Endothelial cell of umbilical vein (primary cell): ENCODE data around the gene TRIM13. TPM values are rescaled to one million over a fixed set of nuclear protein-coding genes. Genes with fewer than 3 reads are reported as not detected.

Experiments
- BruUV-seq: library from RNA; stranded (reverse); fragments of 400-500 nt; replicated peaks from 2 replicates; lab custom pipeline; 2021; lab: Mats Ljungman, UMichigan
- CTCF ChIA-PET: fragments of 300-600, 350-600 bp; sonication (Branson Sonifier 250); formaldehyde crosslinking; loops from one replicate; lab custom pipeline; 2021; ENCODE audit warnings: antibody characterized with exemption, inconsistent platforms; lab: Charles Lee
- POLR2A ChIA-PET: fragments of 300-600, 350-600 bp; sonication (Branson Sonifier 250); formaldehyde crosslinking; loops from one replicate; lab custom pipeline; 2021; ENCODE audit warnings: antibody characterized with exemption, inconsistent platforms; lab: Charles Lee
- DNase-seq: peaks from one replicate; pipeline ENCODE4 v3.0.0-alpha.2; 2011; ENCODE audit warnings: low read depth, low spot score
- FAIRE-seq: peaks from 2 replicates; lab custom pipeline; 2011; peaks lifted over from hg19 to GRCh38; lab: Jason Lieb, UNC
- H2AFZ ChIP-seq: 2 replicates; pipeline ENCODE4 v1.6.0; 2012; ENCODE audit warnings: low read depth, low read length, control low read depth, inconsistent platforms
- H3K27ac ChIP-seq: 2 replicates; pipeline ENCODE4 v1.5.1; 2011; ENCODE audit warnings: low read depth, mild to moderate bottlenecking, control low read depth, low read length, moderate library complexity; ENCODE audit not compliant: insufficient read depth
- H3K27me3 ChIP-seq, 2 experiments: 2 replicates each; pipeline versions ENCODE4 v1.6.0 to v1.6.1; 2011; ENCODE audit warnings: low read length in 2 of 2, mixed read lengths in 1 of 2; ENCODE audit not compliant: control insufficient read depth in 2 of 2, insufficient read depth in 2 of 2
- H3K36me3 ChIP-seq, 2 experiments: 2 replicates in 1 of 2; 3 replicates in 1 of 2; pipeline ENCODE4 v1.5.1; 2011; ENCODE audit warnings: low read length in 2 of 2, mild to moderate bottlenecking in 1 of 2, moderate library complexity in 1 of 2; ENCODE audit not compliant: control insufficient read depth in 2 of 2, insufficient read depth in 2 of 2; ENCODE audit errors: extremely low read depth in 1 of 2
- H3K4me1 ChIP-seq: 3 replicates; pipeline ENCODE4 v1.5.1; 2011; ENCODE audit warnings: mild to moderate bottlenecking, low read length; ENCODE audit not compliant: control insufficient read depth, insufficient read depth; ENCODE audit errors: extremely low read depth
- H3K4me2 ChIP-seq: 2 replicates; pipeline ENCODE4 v1.6.1; 2011; ENCODE audit warnings: low read length, control low read depth, mixed read lengths; ENCODE audit not compliant: insufficient read depth
- H3K4me3 ChIP-seq, 3 experiments: fragments of 200-600 bp in 1 of 3; sonication (generic), shearing (Covaris generic) in 1 of 3; replicated peaks in 1 of 3; 2 replicates each; pipeline ENCODE4 v1.5.1; 2011 to 2016; ENCODE audit warnings: control low read depth in 3 of 3, low read length in 3 of 3, mild to moderate bottlenecking in 2 of 3, inconsistent platforms in 1 of 3, low read depth in 1 of 3, moderate library complexity in 1 of 3; ENCODE audit not compliant: insufficient read depth in 1 of 3
- H3K79me2 ChIP-seq: 2 replicates; pipeline ENCODE4 v1.6.0; 2012; ENCODE audit warnings: low read length, inconsistent platforms; ENCODE audit not compliant: control insufficient read depth, insufficient read depth
- H3K9ac ChIP-seq: replicated peaks from 2 replicates; pipeline ENCODE3; 2011; ENCODE audit warnings: low read length, control low read depth; ENCODE audit not compliant: insufficient read depth; ENCODE audit errors: extremely low read depth
- H3K9me1 ChIP-seq: replicated peaks from 3 replicates; pipeline ENCODE4 v1.6.0; 2011; ENCODE audit warnings: mild to moderate bottlenecking, low read length; ENCODE audit not compliant: control insufficient read depth, insufficient read depth; ENCODE audit errors: extremely low read depth
- H3K9me3 ChIP-seq: replicated peaks from 2 replicates; pipeline ENCODE4 v1.5.1; 2012; ENCODE audit warnings: low read length, inconsistent platforms; ENCODE audit not compliant: control insufficient read depth, insufficient read depth
- H4K20me1 ChIP-seq: replicated peaks from 2 replicates; pipeline ENCODE3; 2011; ENCODE audit warnings: mild to moderate bottlenecking, low read length; ENCODE audit not compliant: control insufficient read depth, insufficient read depth; ENCODE audit errors: extremely low read depth
- EZH2 ChIP-seq: IDR thresholded peaks from 2 replicates; pipeline ENCODE4 v1.6.1; 2012; ENCODE audit warnings: borderline replicate concordance, low read depth, mild to moderate bottlenecking, moderate library complexity, low read length, inconsistent platforms; ENCODE audit not compliant: severe bottlenecking
- FOS ChIP-seq: IDR thresholded peaks from 2 replicates; pipeline ENCODE4 v1.6.1; 2011; ENCODE audit warnings: mild to moderate bottlenecking, low read length, moderate library complexity, borderline replicate concordance; ENCODE audit not compliant: insufficient read depth
- GATA2 ChIP-seq: IDR thresholded peaks from 2 replicates; pipeline ENCODE4 v1.7.0; 2011; ENCODE audit warnings: low read depth, mild to moderate bottlenecking, moderate library complexity, mixed read lengths, low read length; ENCODE audit not compliant: insufficient read length, insufficient read depth
- JUN ChIP-seq: IDR thresholded peaks from 2 replicates; pipeline ENCODE4 v1.6.1; 2011; ENCODE audit warnings: borderline replicate concordance, low read depth; ENCODE audit not compliant: insufficient read length, insufficient read depth
- MYC ChIP-seq: IDR thresholded peaks from one replicate; pipeline ENCODE4 v1.6.1; 2011; ENCODE audit warnings: mild to moderate bottlenecking, low read depth, low read length
- POLR2A ChIP-seq: IDR thresholded peaks from 2 replicates; pipeline ENCODE4 v1.6.1; 2012; ENCODE audit warnings: low read depth, mild to moderate bottlenecking, control low read depth, low read length
- POLR2AphosphoS5 ChIP-seq: IDR thresholded peaks from 2 replicates; pipeline ENCODE4 v1.6.1; 2012; ENCODE audit warnings: low read depth, mild to moderate bottlenecking, control low read depth, low read length, moderate library complexity; ENCODE audit not compliant: insufficient read depth
- dilution Hi-C: fragments of 300-500 bp; cut with MboI; formaldehyde crosslinking; loops from one replicate; pipeline ENCODE4 v1.15.0; 2019; ENCODE audit warnings: low sequenced_read_pairs; ENCODE audit not compliant: extremely low pct_ligation_motif_present
- intact Hi-C: fragments of 100-400 bp; cut with micrococcal nuclease; formaldehyde crosslinking; loops from one replicate; pipeline ENCODE4 v1.10.0; 2022
- polyA plus RNA-seq, 4 experiments: library from polyadenylated mRNA; depleted of rRNA in 3 of 4; stranded (reverse) in 3 of 4; unstranded in 1 of 4; fragments of >200 nt; gene quantifications; 2 replicates each; pipeline versions ENCODE4 v1.2.1 to v1.2.3, GENCODE V29; 2011 to 2012; ENCODE audit warnings: missing spikeins in 1 of 4
- total RNA-seq: library from RNA; stranded (reverse); gene quantifications from 2 replicates; pipeline ENCODE4 v1.2.3, GENCODE V29; 2021
- TF ChIP-seq, protein P1 (sequence below), 2 donors: IDR thresholded peaks; 1 replicate in 1 of 2; 2 replicates in 1 of 2; pipeline ENCODE4 v1.5.1; 2011; ENCODE audit warnings: low read length in 2 of 2, mild to moderate bottlenecking in 2 of 2, moderate library complexity in 2 of 2, control low read depth in 1 of 2, inconsistent platforms in 1 of 2, low read depth in 1 of 2; ENCODE audit not compliant: insufficient read depth in 1 of 2; ENCODE audit errors: extremely low read depth in 1 of 2
- TF ChIP-seq, protein P2 (sequence below): IDR thresholded peaks from 2 replicates; pipeline ENCODE4 v1.6.1; 2011; ENCODE audit not compliant: insufficient read depth, insufficient read length

Gene TRIM13
- total and polyA plus RNA-seq, 2 donors (not counting 3 experiments of a cell fraction or from before 2014, with no cell fraction given), result 12.5 to 28.2 TPM

DNA sequence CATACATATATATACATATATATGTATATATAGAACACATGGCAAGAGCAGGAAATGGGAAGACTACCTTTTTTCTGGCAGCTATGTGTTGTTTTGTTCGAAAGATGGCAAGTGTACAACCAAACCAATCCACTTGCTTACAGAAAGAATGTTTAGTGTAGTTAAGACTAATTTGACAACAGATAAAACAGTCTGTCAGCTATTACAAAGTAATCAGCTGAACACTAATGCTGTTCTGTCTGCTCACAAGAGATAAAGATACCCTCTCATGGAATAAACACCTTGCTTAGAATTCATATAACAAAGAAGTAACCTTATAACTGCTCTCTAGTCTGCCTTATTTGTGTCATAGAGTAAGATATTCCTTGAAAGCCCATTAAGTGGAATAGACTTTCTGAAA, 17.5 kb downstream of the TRIM13 start:
- H3K4me1 ChIP-seq, result peaks cover 8% of the 10 kb centered on the region
- H3K27ac ChIP-seq, result no peak overlapping the region
- peaks cover 6% of the 10 kb centered on the region for H3K9me1 ChIP-seq
- CTCF ChIA-PET, result interaction anchor here (0.7 to 1.5 kb wide), 6 partner anchors 10 to 365 kb away, joined by 3 to 5 read pairs (median 4); partner anchors contain the start of gene TRIM13
- no peak for DNase-seq
- no peak for FAIRE-seq
- intact Hi-C loops (no loop called here), dilution Hi-C loops (no loop called here)
- no peak overlapping the region for H3K4me3 ChIP-seq
- H3K27me3 ChIP-seq, result no peaks in the 10 kb centered on the region
- H3K9ac ChIP-seq, result no peak overlapping the region
- TF ChIP-seq, protein P1, sequence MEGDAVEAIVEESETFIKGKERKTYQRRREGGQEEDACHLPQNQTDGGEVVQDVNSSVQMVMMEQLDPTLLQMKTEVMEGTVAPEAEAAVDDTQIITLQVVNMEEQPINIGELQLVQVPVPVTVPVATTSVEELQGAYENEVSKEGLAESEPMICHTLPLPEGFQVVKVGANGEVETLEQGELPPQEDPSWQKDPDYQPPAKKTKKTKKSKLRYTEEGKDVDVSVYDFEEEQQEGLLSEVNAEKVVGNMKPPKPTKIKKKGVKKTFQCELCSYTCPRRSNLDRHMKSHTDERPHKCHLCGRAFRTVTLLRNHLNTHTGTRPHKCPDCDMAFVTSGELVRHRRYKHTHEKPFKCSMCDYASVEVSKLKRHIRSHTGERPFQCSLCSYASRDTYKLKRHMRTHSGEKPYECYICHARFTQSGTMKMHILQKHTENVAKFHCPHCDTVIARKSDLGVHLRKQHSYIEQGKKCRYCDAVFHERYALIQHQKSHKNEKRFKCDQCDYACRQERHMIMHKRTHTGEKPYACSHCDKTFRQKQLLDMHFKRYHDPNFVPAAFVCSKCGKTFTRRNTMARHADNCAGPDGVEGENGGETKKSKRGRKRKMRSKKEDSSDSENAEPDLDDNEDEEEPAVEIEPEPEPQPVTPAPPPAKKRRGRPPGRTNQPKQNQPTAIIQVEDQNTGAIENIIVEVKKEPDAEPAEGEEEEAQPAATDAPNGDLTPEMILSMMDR (IDR thresholded peaks at IDR 0.05; ENCODE audit: extremely low read depth in 1 of 2, insufficient read depth in 1 of 2, low read depth in 1 of 2, low read length in 2 of 2), result no peak
- TF ChIP-seq, protein P2, sequence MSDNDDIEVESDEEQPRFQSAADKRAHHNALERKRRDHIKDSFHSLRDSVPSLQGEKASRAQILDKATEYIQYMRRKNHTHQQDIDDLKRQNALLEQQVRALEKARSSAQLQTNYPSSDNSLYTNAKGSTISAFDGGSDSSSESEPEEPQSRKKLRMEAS, result no peak
- no peak for TF ChIP-seq POLR2A
- peaks cover 45% of the 10 kb centered on the region for H3K79me2 ChIP-seq
- POLR2A ChIA-PET, result interaction anchor here (1.4 kb wide), 1 partner anchor 17 kb away, joined by 5 read pairs; the partner anchor contains the start of gene TRIM13
- peaks cover 2% of the 10 kb centered on the region for H4K20me1 ChIP-seq
- no peak overlapping the region for H3K4me2 ChIP-seq
- no peaks in the 10 kb centered on the region for H3K9me3 ChIP-seq
- H2AFZ ChIP-seq, result no peak overlapping the region
- peaks cover 2 to 22% of the 10 kb centered on the region in 2 experiments for H3K36me3 ChIP-seq
- no TSS peak for BruUV-seq

DNA sequence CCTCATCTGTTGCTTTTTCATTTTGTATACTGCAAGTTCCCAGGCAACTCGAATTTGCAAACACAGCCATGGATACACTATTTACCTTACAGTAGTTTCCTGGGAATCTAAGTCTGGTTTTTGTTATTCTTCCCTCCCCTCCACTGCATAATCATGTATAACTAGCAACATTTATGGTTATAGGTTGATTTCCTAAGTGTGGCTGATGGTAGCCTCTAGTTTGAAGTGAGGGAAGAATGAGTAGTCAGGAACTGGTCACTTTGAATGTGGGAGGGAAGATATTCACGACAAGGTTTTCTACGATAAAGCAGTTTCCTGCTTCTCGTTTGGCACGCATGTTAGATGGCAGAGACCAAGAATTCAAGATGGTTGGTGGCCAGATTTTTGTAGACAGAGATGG, 18.4 kb downstream of the TRIM13 start, which contains the start of gene KCNRG:
Gene KCNRG, plus strand, starts transcription at position 187 of the 400 bp plus-strand sequence. Its CDS starts 50 bp downstream, at position 237.
- no TSS peak for BruUV-seq
- no peaks in the 10 kb centered on the region for H3K27me3 ChIP-seq
- peaks cover 8% of the 10 kb centered on the region for H3K4me1 ChIP-seq
- H4K20me1 ChIP-seq, result peaks cover 2% of the 10 kb centered on the region
- intact Hi-C loops, result no loop called here
- peaks cover 2 to 20% of the 10 kb centered on the region in 2 experiments for H3K36me3 ChIP-seq
- dilution Hi-C loops, result no loop called here
- DNase-seq (peak; percentile 67), FAIRE-seq (no peak)
- no peak within 1 kb of the TSS for H3K9ac ChIP-seq
- H2AFZ ChIP-seq, result no peak within 1 kb of the TSS
- peaks cover 6% of the 10 kb centered on the region for H3K9me1 ChIP-seq
- CTCF ChIA-PET, result interaction anchor here (1.0 to 1.5 kb wide), 4 partner anchors 11 to 38 kb away, joined by 3 to 5 read pairs (median 4); partner anchors contain the start of gene TRIM13
- POLR2A ChIA-PET, result interaction anchor here (1.4 kb wide), 1 partner anchor 18 kb away, joined by 5 read pairs; the partner anchor contains the start of gene TRIM13
- no peak for TF ChIP-seq EZH2
- TF ChIP-seq, protein P2, result no peak
- no peak for TF ChIP-seq GATA2
- no peak for TF ChIP-seq MYC
- no peak for TF ChIP-seq FOS
- TF ChIP-seq POLR2A, result no peak
- TF ChIP-seq, protein P1 (IDR thresholded peaks at IDR 0.05; ENCODE audit: extremely low read depth in 1 of 2, insufficient read depth in 1 of 2, low read depth in 1 of 2, low read length in 2 of 2), result no peak
- no peak for TF ChIP-seq POLR2AphosphoS5
- no peak for TF ChIP-seq JUN
- no peaks in the 10 kb centered on the region for H3K9me3 ChIP-seq
- H3K4me3 ChIP-seq, result no peak within 1 kb of the TSS
- peaks cover 42% of the 10 kb centered on the region for H3K79me2 ChIP-seq
- no peak within 1 kb of the TSS for H3K4me2 ChIP-seq
- no peak within 1 kb of the TSS for H3K27ac ChIP-seq
